GM12873 (cell line): Measurements from ENCODE around the gene PTPN21.

ENCODE experiments used
- TF ChIP-seq, protein P1 (sequence below): IDR thresholded peaks from 2 replicates; pipeline ENCODE4 v1.5.1; 2012; ENCODE audit warnings: low read depth, mild to moderate bottlenecking, moderate library complexity, low read length, control low read depth; ENCODE audit not compliant: insufficient read depth; ENCODE audit errors: missing control alignments

The PTPN21 gene

DNA sequence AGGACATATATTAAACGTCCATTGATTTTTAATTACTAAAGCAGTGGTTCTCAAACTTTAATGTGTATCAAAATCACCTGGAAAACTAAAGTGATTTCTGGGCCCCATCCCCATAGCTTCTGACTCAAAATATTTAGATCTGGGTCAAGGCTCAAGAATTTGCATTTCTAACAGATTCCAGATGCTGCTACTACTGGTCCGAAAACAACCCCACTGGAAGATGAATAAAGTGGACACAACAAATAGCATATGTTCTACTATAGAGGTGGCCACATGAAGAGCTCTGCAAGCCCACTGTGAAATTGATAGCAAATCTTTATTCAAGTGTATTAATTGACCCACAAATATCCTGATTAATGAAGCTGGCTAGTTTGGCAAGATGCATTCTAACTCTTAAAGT is 99.9 kb downstream of the PTPN21 start:
- TF ChIP-seq, protein P1, sequence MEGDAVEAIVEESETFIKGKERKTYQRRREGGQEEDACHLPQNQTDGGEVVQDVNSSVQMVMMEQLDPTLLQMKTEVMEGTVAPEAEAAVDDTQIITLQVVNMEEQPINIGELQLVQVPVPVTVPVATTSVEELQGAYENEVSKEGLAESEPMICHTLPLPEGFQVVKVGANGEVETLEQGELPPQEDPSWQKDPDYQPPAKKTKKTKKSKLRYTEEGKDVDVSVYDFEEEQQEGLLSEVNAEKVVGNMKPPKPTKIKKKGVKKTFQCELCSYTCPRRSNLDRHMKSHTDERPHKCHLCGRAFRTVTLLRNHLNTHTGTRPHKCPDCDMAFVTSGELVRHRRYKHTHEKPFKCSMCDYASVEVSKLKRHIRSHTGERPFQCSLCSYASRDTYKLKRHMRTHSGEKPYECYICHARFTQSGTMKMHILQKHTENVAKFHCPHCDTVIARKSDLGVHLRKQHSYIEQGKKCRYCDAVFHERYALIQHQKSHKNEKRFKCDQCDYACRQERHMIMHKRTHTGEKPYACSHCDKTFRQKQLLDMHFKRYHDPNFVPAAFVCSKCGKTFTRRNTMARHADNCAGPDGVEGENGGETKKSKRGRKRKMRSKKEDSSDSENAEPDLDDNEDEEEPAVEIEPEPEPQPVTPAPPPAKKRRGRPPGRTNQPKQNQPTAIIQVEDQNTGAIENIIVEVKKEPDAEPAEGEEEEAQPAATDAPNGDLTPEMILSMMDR = no peak

- TF ChIP-seq, protein P1 = no peak
Observed at GRCh38 chr14:88452231-88452630, 102.6 kb downstream of the PTPN21 start.

GRCh38 chr14:88439088-88439487 is 115.7 kb downstream of the PTPN21 start:
- TF ChIP-seq, protein P1 = no peak

GRCh38 chr14:88437658-88438057 is 117.1 kb downstream of the PTPN21 start:
- TF ChIP-seq, protein P1 = no peak

DNA sequence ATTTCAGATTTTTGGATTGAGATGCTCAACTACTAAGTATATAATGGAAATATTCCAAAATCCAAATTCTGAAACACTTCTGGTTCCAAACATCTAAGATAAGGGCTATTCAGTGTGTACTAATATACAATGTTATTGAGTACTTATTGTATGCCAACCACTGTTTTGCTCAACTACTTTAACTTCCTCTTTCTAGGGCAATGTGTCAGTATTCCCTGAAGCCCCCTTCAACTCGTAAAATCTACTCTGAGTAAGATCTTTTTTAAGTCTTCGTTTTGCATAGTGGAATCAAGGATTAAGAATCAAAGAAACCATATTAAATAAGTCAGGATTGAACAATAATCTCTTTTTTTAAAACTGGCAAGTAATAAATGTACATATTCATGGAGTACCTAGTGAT is 123.8 kb downstream of the PTPN21 start:
- TF ChIP-seq, protein P1 = no peak

GRCh38 chr14:88426271-88426670 is 128.5 kb downstream of the PTPN21 start:
- TF ChIP-seq, protein P1 = no peak

- TF ChIP-seq, protein P1 = no peak
Observed at GRCh38 chr14:88424573-88424972, 130.2 kb downstream of the PTPN21 start.
